AG08396 (cell line): ENCODE measurements around the gene FAM168A.

Source experiments
- DNase-seq: peaks from one replicate; pipeline ENCODE4 v3.0.0; 2012; ENCODE audit warnings: low spot score, mixed read lengths

Gene FAM168A

DNA sequence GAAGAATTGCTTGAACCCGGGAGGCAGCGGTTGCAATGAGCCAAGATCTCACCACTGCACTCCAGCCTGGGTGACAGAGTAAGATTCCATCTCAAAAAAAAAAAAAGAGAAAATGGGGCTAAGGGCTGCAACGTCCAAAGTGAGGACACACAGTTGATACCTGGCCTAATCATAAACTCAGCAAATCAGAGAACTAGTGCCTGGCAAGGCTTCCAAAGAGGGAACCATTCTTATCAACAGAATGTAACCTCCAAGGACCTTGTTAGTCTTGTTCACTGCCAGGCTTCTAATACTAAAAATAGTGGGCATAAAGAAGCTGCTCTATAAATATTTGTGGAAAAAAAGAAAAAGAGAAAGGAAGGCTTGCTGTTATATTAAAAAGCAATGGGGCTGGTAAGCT lies 42.3 kb downstream of the FAM168A start:
- DNase-seq: no peak

DNA sequence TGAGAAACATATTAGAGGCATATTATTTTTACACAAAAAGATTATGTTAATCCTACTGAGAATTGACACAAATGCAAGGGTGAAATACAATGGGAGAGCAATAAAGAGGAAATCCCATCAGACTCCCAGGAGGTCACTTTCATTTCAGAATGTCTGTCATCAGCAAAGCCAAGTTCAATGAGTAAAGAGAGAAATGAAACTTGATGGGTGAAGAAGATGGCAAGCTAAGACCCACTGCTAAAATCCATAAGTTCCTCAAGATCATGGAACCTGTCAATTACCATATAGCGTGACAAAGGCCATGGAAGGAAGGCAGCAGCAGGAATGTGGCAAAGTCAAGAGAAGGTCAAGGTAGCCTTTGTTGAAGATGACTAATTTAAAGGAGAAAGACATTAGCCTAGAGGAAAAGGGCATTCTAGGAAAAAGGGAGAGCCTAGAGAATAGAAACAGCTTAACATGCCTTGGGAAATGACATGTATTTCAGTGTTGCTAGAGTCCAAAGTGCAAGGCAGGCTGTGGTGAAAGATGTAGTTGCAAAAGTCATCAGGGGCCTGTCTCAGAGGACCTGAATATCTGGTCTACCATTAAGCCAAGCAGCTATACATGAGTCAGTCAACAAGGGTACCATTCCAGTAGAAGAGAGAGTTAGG lies 43.1 kb downstream of the FAM168A start:
- DNase-seq: no peak

DNA sequence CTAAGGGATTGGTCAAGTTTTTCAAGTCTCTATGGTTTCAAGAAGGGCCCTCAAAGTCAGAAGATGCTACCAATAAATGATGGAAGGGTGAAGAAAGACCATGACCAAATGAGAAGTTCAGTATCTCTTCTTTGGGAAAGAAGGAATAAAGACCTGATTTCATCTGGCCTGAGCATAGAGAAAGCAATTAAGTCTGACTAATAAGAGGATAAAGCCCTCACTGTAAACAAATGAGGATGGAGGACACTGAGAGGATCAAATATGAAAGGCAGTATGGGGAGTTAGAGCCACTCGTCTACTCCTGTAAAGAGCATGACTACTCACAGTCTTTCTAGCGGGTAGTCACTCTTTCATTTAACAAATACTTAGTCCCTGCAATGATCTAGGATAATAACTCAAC lies 44.6 kb downstream of the FAM168A start:
- DNase-seq: no peak

DNA sequence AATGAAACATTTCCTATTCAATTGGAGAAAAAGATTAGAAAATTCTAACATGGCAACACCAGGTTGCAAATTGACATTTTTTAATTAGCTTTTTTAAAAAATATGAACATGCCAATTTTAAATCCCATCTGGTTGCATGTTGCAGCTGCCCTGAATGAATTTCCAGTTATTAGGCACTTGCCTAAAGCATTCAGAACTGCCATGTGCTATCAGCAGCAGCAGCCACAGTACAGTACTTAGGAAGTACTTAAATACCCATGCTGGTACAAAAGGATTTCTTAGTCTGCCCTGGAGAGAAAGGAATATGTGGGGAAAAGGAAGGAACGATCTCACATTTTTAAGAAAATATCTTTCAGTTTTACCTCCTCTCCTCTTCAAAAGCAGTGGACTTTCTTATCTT lies 46.2 kb downstream of the FAM168A start:
- no peak for DNase-seq

DNA sequence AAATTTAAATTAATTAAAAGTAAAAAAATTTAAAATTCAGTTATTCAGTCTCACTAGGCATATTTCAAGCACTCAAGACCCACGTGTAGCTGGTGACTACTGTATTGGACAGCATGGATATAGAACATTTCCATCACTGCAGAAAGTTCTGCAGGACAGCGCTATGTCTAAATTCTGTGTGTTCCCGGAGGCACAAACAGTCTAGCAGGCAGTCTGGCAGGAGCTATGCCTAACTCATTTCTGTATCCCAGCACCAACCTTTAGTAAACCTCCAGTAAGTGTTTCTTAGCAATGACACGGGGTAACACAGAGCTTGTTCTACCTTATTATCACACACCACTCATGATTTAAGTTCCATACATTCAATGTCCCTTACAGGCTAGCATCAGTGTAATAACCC lies 48.5 kb downstream of the FAM168A start:
- DNase-seq: no peak

DNA sequence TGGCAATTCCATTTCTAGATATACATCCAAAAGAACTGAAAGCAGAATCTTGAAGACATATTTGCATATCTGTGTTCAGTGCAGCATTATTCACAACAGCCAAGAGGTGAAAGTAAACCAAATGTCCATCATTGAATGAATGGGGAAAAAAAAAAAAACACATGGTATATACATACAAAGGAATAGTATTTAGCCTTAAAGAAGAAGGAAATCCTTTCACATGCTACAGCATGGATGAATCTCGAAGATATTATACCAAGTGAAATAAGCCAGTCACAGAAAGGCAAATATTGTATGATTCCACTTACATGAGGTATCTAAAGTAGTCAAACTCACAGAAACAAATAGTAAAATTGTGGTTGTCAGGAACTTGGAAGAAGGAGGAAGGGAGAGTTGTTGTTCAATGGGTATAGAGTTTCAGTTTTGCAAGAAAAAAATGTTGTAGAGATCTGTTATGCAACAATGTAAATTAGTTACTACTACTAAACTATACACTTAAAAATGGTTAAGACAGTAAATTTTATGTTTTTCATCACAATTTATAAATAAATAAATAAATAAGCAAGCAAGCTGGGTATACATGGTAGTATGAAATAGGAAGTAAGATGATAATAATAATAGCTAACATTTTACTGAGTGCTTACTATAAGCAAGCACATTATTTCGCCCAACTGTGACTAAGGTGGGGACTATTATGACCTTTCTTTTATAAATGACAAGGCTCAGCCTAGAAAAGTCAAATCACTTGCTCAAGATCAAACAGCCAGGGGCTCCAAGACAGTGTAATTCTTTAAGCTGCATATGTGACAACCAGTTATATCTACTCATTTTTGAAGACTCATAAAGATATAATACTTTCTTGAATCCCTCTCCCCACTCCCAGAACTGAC lies 50.0 kb downstream of the FAM168A start:
- DNase-seq: no peak

- DNase-seq: no peak
These were observed 55.7 kb downstream of the FAM168A start for GRCh38 chr11:73542175-73542574.

GRCh38 chr11:73539506-73540084 lies 58.3 kb downstream of the FAM168A start:
- no peak for DNase-seq

- no peak for DNase-seq
These were observed 59.5 kb downstream of the FAM168A start for GRCh38 chr11:73538381-73538872.

- no peak for DNase-seq
These were observed 59.9 kb downstream of the FAM168A start for GRCh38 chr11:73537969-73538368.

DNA sequence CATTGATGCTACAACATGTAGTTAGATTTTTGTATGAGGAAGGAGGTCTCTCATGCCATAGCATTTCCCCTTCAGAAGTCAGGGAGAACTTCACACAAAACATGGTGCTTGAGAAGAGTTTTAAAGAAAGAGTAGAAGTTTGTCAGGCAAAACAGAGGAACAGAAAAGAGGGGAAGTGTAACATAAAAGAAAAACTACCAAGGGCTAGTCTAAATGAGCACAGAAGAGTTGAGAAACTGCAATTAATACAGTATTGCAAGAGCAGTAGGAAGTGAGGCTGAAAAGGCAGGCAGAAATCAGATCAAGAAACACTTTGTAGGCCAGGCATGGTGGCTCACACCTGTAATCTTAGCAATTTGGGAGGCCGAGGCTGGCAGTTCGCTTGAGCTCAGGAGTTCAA lies 61.0 kb downstream of the FAM168A start:
- DNase-seq: no peak

- DNase-seq: peak; percentile 17
These were observed 65.6 kb downstream of the FAM168A start for GRCh38 chr11:73532310-73532709.

- no peak for DNase-seq
These were observed 66.5 kb downstream of the FAM168A start for GRCh38 chr11:73531386-73531785.

- DNase-seq: no peak
These were observed 67.8 kb downstream of the FAM168A start for GRCh38 chr11:73530109-73530508.

DNA sequence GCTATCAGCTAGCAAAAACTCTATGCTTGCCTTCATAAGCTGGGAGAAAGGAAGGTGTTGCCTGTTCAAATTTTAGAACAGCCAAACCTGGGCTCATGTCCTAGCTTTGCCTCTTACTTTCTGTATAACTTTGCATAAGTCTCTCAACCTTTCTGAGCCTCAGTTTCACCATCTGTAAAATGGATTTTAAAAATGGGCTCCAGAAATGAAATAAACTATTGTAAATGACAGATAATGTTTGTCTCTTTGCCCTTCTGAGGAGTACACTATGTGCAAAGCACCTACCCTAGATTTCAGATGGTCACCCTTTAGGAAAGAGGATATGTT lies 68.7 kb downstream of the FAM168A start:
- no peak for DNase-seq

GRCh38 chr11:73528483-73529203 lies 69.3 kb downstream of the FAM168A start:
- DNase-seq: no peak

DNA sequence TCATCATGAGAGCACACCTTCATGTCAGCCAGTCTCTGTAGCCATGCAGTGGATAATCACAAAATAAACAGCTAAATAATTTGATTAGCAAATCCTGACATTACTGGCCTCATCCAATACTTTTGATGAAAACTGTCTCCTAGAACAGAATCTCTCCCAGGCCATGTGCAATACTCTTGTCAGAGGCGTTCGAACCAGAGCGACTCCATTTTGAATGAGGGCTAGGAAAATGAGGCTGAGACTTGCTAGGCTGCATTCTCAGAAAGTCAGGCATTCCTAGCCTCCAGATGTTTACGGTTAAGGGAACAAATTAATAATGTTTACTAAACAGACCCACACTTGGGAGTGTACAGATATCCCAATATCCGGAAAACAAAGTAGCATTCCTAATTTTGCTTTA lies 69.9 kb downstream of the FAM168A start:
- DNase-seq: no peak

DNA sequence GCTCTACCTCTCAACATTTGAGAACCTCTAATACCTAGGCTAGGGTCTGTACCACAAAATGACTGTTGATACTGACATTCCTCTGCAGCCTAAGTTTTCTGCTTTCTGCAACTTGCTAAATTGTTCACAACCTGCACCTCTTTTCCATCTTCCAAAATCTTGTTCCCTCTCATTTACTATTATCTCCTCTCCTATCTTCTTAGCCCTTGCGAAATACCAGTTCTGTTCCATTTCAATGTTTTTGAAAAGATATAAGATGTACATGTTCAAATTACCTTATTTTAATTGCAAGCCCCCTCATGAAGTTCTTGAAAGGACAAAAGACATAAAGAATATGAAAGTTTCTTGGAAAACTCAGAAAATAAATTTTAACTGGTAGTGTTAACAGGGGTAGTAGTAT lies 72.3 kb downstream of the FAM168A start:
- DNase-seq: no peak

GRCh38 chr11:73524774-73525173 lies 73.1 kb downstream of the FAM168A start:
- no peak for DNase-seq

DNA sequence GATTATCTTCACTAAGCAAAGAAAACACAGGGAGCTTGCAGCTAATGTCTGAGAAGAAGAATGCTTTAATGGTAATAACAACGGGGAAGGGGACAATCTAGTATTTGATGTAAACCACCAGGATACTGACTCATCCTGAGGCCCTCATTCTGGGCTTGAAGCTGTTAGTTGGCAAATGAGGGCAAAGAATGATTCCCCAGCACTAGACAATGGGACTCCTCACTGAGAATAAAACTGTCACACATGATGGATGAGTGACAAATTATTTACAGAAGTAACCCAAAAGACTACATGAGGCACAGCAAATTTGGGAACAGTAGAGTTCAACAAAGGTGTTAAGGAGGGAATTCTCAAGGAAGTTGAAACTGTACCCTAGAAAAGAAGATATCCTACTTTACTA lies 76.3 kb downstream of the FAM168A start:
- DNase-seq: no peak

DNA sequence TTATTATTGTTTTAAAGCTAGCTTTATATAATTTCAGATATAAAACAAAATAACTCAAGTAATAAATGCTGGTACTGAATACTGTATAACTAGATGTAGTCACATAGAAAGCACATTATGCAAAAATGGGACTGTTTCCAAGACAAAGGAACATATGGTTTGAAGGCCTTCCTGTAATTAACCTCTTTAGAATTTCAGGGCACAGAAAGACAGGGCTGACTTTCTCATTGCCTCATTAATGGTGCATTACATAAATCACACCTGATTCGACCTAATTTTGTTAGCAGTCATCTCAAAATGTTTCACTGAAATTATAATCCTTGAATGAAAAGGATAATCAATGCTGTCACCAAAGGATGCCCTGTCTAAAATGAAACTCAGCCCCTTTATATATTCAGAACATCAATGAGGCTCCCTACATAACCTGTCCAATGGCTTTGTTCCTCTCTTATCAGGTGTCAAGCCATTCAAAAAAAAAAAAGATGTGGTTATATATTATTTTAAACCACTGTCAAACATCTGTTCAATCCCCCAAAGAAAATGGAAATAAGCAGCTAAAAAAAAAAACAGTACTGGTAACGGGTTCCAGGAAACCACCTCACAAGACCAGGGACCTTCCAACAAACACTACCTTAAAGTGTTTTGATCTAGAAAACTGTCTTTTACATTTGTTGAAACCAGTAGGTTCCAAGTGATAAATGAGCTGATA lies 77.4 kb downstream of the FAM168A start:
- no peak for DNase-seq

DNA sequence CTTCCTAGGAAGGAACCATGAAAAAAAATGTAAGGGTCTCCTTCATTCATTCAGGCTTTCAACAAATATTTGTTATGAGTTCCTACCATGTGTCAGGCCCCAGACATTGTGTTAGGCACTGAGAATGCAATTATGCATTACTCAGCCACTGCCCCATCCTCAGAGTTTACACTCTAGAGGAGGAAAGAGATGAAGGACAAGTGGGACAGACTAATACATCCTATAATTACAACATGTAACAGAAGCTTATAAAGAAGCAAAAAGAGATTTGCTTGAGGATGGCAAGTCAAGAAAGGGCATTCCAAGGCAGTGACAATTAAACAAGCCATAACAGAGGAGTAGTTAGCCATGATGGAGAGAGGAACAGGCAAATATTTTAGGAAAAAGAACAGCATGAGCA lies 78.6 kb downstream of the FAM168A start:
- no peak for DNase-seq
